ENCODE measurements around the gene ATP1B4. TPM values are rescaled to one million over a fixed set of nuclear protein-coding genes. Genes with fewer than 3 reads are reported as not detected.

The ATP1B4 gene
- total RNA-seq, 1 donor from 2014 or later = not detected

DNA sequence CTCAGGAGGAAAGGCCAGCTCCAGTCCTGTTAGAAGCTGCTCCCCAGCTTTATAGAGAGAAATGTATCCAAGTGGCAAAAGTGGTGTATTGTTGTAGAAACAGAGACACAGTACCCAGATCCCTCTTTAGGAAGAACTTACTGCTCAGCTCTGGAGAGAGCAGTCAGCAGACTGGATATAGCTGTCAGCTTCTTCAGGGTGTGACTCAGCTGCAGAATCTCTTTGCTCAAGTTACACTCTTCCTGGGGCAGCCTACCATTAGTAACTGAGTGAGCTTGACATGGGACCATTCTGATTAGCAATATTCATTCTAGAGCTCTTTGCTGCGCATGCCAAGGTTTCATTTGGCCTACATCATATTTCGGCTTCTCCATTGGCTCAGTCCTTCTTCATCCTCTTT, 40.5 kb downstream of the ATP1B4 start:
- no peak for DNase-seq
- Histone ChIP-seq H3K4me3 (no peak overlapping the region), H3K36me3 (no peaks in the 10 kb centered on the region), H3K27ac (no peak overlapping the region), H3K4me1 (no peaks in the 10 kb centered on the region), H3K9me3 (no peaks in the 10 kb centered on the region), H3K27me3 (ENCODE audit: low read depth) (no peaks in the 10 kb centered on the region)
- TF ChIP-seq, protein P1, sequence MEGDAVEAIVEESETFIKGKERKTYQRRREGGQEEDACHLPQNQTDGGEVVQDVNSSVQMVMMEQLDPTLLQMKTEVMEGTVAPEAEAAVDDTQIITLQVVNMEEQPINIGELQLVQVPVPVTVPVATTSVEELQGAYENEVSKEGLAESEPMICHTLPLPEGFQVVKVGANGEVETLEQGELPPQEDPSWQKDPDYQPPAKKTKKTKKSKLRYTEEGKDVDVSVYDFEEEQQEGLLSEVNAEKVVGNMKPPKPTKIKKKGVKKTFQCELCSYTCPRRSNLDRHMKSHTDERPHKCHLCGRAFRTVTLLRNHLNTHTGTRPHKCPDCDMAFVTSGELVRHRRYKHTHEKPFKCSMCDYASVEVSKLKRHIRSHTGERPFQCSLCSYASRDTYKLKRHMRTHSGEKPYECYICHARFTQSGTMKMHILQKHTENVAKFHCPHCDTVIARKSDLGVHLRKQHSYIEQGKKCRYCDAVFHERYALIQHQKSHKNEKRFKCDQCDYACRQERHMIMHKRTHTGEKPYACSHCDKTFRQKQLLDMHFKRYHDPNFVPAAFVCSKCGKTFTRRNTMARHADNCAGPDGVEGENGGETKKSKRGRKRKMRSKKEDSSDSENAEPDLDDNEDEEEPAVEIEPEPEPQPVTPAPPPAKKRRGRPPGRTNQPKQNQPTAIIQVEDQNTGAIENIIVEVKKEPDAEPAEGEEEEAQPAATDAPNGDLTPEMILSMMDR (IDR thresholded peaks at IDR 0.05) = no peak
- intact Hi-C loops (cut with DNase I) = no loop called here
- no peak for ATAC-seq

DNA sequence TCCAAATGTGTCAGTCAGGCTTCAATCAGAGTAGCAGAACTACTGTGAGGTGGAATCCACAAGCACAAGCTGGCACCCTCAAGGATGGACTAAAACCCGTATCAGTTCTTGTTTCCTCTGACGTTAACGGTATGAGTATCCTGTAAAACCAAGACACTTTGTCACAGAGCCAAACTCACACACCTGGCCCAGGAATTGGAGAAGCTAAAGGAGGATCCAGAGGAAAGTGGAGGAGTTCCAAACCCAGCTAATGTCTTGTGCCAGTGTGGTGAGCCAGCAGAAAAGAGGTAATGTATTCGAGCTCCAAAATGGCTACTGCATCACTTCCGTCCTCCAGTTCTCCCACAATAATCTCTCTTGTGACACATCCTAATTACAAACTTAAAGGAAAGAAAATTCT, 44.7 kb downstream of the ATP1B4 start:
- DNase-seq (no peak), ATAC-seq (no peak)
- Histone ChIP-seq H3K9me3 (no peaks in the 10 kb centered on the region), H3K4me1 (no peaks in the 10 kb centered on the region), H3K27me3 (ENCODE audit: low read depth) (no peaks in the 10 kb centered on the region), H3K27ac (no peak overlapping the region), H3K36me3 (no peaks in the 10 kb centered on the region), H3K4me3 (no peak overlapping the region)
- TF ChIP-seq, protein P1 (IDR thresholded peaks at IDR 0.05) = no peak
- intact Hi-C loops (cut with DNase I) = no loop called here

GRCh38 chrX:120408168-120408567, 46.3 kb downstream of the ATP1B4 start:
- intact Hi-C loops (cut with DNase I) = no loop called here
- no peak for ATAC-seq

GRCh38 chrX:120419463-120419862, 57.6 kb downstream of the ATP1B4 start:
- no peaks in the 10 kb centered on the region for H3K9me3 ChIP-seq
- no peaks in the 10 kb centered on the region for H3K4me1 ChIP-seq
- no peak for DNase-seq
- H3K4me3 ChIP-seq = no peak overlapping the region
- no peak for ATAC-seq
- intact Hi-C loops (cut with DNase I) = no loop called here
- TF ChIP-seq, protein P1 (IDR thresholded peaks at IDR 0.05) = no peak
- no peak overlapping the region for H3K27ac ChIP-seq
- H3K36me3 ChIP-seq = no peaks in the 10 kb centered on the region
- no peaks in the 10 kb centered on the region for H3K27me3 ChIP-seq (ENCODE audit: low read depth)

More at GRCh38 chrX:120408168-120408567, 46.3 kb downstream of the ATP1B4 start:
- Histone ChIP-seq H3K27me3 (ENCODE audit: low read depth) (no peaks in the 10 kb centered on the region), H3K4me1 (no peaks in the 10 kb centered on the region), H3K9me3 (no peaks in the 10 kb centered on the region), H3K36me3 (no peaks in the 10 kb centered on the region), H3K4me3 (no peak overlapping the region), H3K27ac (no peak overlapping the region)
- TF ChIP-seq, protein P1 (IDR thresholded peaks at IDR 0.05) = no peak
- DNase-seq = no peak

GRCh38 chrX:120426599-120426998, 64.7 kb downstream of the ATP1B4 start:
- Histone ChIP-seq H3K36me3 (no peaks in the 10 kb centered on the region), H3K27ac (no peak overlapping the region), H3K27me3 (ENCODE audit: low read depth) (no peaks in the 10 kb centered on the region), H3K4me3 (no peak overlapping the region), H3K4me1 (no peaks in the 10 kb centered on the region), H3K9me3 (no peaks in the 10 kb centered on the region)
- no peak for ATAC-seq
- no peak for DNase-seq
- TF ChIP-seq, protein P1 (IDR thresholded peaks at IDR 0.05) = no peak
- intact Hi-C loops (cut with DNase I) = no loop called here

GRCh38 chrX:120428309-120428708, 66.4 kb downstream of the ATP1B4 start:
- Histone ChIP-seq H3K4me1 (no peaks in the 10 kb centered on the region), H3K4me3 (no peak overlapping the region), H3K27me3 (ENCODE audit: low read depth) (no peaks in the 10 kb centered on the region), H3K27ac (no peak overlapping the region), H3K9me3 (no peaks in the 10 kb centered on the region), H3K36me3 (no peaks in the 10 kb centered on the region)
- intact Hi-C loops (cut with DNase I) = no loop called here
- DNase-seq (no peak), ATAC-seq (no peak)
- TF ChIP-seq, protein P1 (IDR thresholded peaks at IDR 0.05) = no peak
